Calu3 (cell line): Measurements from ENCODE around the gene ARID1B. TPM values are rescaled to one million over a fixed set of nuclear protein-coding genes. Genes with fewer than 3 reads are reported as not detected.

Experiments
- BruUV-seq: library from RNA; stranded (reverse); fragments of 400-500 nt; replicated peaks from 2 replicates; lab custom pipeline; 2021; lab: Mats Ljungman, UMichigan
- CTCF ChIA-PET: fragments of 300-600 bp; sonication (Branson Sonifier 250); formaldehyde crosslinking; loops from one replicate; lab custom pipeline; 2022; ENCODE audit warnings: antibody characterized with exemption; lab: Charles Lee
- DNase-seq: peaks from one replicate; pipeline ENCODE4 v3.0.0; 2022
- H3K27ac Mint-ChIP-seq: one replicate; pipeline ENCODE4 v1.8.0; 2022; ENCODE audit warnings: mixed read lengths; ENCODE audit not compliant: unreplicated experiment
- H3K27me3 Mint-ChIP-seq: one replicate; pipeline ENCODE4 v1.8.0; 2022; ENCODE audit warnings: mixed read lengths; ENCODE audit not compliant: unreplicated experiment
- H3K36me3 Mint-ChIP-seq: one replicate; pipeline ENCODE4 v1.8.0; 2022; ENCODE audit warnings: mild to moderate bottlenecking, moderate library complexity, mixed read lengths; ENCODE audit not compliant: insufficient read depth, unreplicated experiment
- H3K4me1 Mint-ChIP-seq: one replicate; pipeline ENCODE4 v1.8.0; 2022; ENCODE audit warnings: mild to moderate bottlenecking, low read depth, mixed read lengths; ENCODE audit not compliant: unreplicated experiment
- H3K4me3 Mint-ChIP-seq: one replicate; pipeline ENCODE4 v1.8.0; 2022; ENCODE audit warnings: mild to moderate bottlenecking, low read depth, moderate library complexity, mixed read lengths; ENCODE audit not compliant: unreplicated experiment
- H3K9me3 Mint-ChIP-seq: one replicate; pipeline ENCODE4 v1.8.0; 2022; ENCODE audit warnings: low read depth, mixed read lengths; ENCODE audit not compliant: unreplicated experiment
- CTCF ChIP-seq: fragments of 200-600 bp; IDR thresholded peaks from one replicate; pipeline ENCODE4 v1.8.0; 2022; ENCODE audit warnings: antibody characterized with exemption; ENCODE audit not compliant: unreplicated experiment
- intact Hi-C: fragments of 100-400 bp; cut with micrococcal nuclease; formaldehyde crosslinking; loops from one replicate; pipeline ENCODE4 v1.10.0; 2022; ENCODE audit not compliant: unreplicated experiment
- total RNA-seq: library from RNA; stranded (reverse); gene quantifications from 2 replicates; pipeline ENCODE4 v1.2.3, GENCODE V29; 2022

Gene ARID1B
- total RNA-seq, 1 experiment from 2014 or later = 53.5 TPM

- no peaks in the 10 kb centered on the region for H3K27me3 Mint-ChIP-seq
- BruUV-seq = no TSS peak
- CTCF ChIA-PET = no interaction called here
- no peak overlapping the region for H3K27ac Mint-ChIP-seq
- peak; percentile 21 for TF ChIP-seq CTCF
- peaks cover 3% of the 10 kb centered on the region for H3K4me1 Mint-ChIP-seq
- DNase-seq = peak; percentile 22
- peaks cover under 1% of the 10 kb centered on the region for H3K9me3 Mint-ChIP-seq
- H3K4me3 Mint-ChIP-seq = no peak overlapping the region
- intact Hi-C loops = loop anchor here (2.0 kb wide), 1 partner anchor 45 kb away; no protein-coding TSS in a partner anchor
- H3K36me3 Mint-ChIP-seq = peaks cover 3% of the 10 kb centered on the region
Measured at GRCh38 chr6:157227202-157228166, 450.3 kb downstream of the ARID1B start.

GRCh38 chr6:157228426-157229131, 451.4 kb downstream of the ARID1B start:
- H3K4me3 Mint-ChIP-seq = no peak overlapping the region
- H3K36me3 Mint-ChIP-seq = no peaks in the 10 kb centered on the region
- TF ChIP-seq CTCF = no peak
- H3K4me1 Mint-ChIP-seq = no peaks in the 10 kb centered on the region
- no peaks in the 10 kb centered on the region for H3K9me3 Mint-ChIP-seq
- CTCF ChIA-PET = interaction anchor here (0.6 kb wide), 1 partner anchor 46 kb away, joined by 3 read pairs; no protein-coding TSS in a partner anchor
- H3K27me3 Mint-ChIP-seq = no peaks in the 10 kb centered on the region
- no TSS peak for BruUV-seq
- no peak for DNase-seq
- H3K27ac Mint-ChIP-seq = no peak overlapping the region
- intact Hi-C loops = no loop called here

- H3K4me3 Mint-ChIP-seq = no peak overlapping the region
- H3K36me3 Mint-ChIP-seq = no peaks in the 10 kb centered on the region
- intact Hi-C loops = no loop called here
- no peak overlapping the region for H3K27ac Mint-ChIP-seq
- TF ChIP-seq CTCF = no peak
- no peaks in the 10 kb centered on the region for H3K4me1 Mint-ChIP-seq
- no peaks in the 10 kb centered on the region for H3K9me3 Mint-ChIP-seq
- CTCF ChIA-PET = interaction anchor here (0.6 kb wide), 1 partner anchor 46 kb away, joined by 3 read pairs; no protein-coding TSS in a partner anchor
- BruUV-seq = no TSS peak
- DNase-seq = no peak
- H3K27me3 Mint-ChIP-seq = no peaks in the 10 kb centered on the region
Measured at GRCh38 chr6:157229132-157229618, 452.0 kb downstream of the ARID1B start.

- no peaks in the 10 kb centered on the region for H3K36me3 Mint-ChIP-seq
- H3K9me3 Mint-ChIP-seq = no peaks in the 10 kb centered on the region
- intact Hi-C loops = no loop called here
- no peak overlapping the region for H3K4me3 Mint-ChIP-seq
- H3K27ac Mint-ChIP-seq = no peak overlapping the region
- H3K27me3 Mint-ChIP-seq = no peaks in the 10 kb centered on the region
- no peak for TF ChIP-seq CTCF
- CTCF ChIA-PET = no interaction called here
- H3K4me1 Mint-ChIP-seq = no peaks in the 10 kb centered on the region
- no peak for DNase-seq
- BruUV-seq = no TSS peak
Measured at GRCh38 chr6:157229713-157230112, 452.5 kb downstream of the ARID1B start.
